Anterior cingulate cortex (tissue), 58 donors: ENCODE data around the gene CTF1.
A peak's percentile ranks its signal among the peaks of the same experiment; 100 is the strongest.

Experiments
- DNase-seq, 58 donors: peaks; one replicate each; lab custom pipeline; 2025; lab: John Stamatoyannopoulos, UW

The CTF1 gene

DNA sequence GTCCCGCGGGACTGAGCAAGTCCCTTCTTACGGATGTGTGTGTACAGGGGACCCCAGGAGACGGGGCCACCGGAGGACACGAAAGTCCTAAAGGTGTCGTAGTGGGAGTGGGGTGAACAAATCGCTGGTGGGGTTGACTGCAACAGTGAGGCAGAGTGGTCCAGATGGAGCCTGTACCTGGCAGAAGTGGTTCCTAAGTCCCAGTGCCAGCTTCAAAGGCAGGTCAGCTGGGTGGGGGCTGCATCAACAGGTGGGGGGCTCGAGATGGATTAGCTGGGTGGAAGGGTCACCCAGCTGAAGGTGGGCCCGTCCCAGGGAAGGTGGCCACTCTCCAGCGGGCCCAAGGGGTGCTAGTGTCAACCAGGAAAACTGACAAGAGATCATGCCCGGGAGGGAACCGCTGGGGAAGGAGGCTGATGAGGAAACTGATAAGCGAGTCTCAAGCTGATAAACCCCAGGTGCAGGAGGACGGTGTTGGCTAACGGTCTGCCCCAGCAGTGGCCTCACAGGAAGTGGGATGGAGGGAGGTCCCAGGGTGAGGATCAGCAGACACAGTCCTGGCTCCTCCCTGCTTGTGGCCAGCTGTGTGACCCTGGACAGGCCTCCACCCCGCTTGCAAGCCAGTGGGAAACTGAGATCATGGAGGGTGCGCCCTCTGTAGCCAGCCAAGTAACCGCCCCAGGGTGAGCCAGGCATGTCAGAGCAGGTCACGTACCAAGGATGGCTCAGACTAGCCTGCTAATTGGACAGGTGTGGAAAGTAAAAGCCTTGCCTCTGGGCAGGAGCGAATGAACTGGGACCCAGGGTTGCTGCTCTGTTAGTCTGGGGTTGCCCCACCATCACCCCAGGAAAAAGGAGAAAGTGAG lies 53.5 kb downstream of the CTF1 start:
- DNase-seq: peak in 13 of 58 donors; percentile 5 to 31 (median 15)

DNA sequence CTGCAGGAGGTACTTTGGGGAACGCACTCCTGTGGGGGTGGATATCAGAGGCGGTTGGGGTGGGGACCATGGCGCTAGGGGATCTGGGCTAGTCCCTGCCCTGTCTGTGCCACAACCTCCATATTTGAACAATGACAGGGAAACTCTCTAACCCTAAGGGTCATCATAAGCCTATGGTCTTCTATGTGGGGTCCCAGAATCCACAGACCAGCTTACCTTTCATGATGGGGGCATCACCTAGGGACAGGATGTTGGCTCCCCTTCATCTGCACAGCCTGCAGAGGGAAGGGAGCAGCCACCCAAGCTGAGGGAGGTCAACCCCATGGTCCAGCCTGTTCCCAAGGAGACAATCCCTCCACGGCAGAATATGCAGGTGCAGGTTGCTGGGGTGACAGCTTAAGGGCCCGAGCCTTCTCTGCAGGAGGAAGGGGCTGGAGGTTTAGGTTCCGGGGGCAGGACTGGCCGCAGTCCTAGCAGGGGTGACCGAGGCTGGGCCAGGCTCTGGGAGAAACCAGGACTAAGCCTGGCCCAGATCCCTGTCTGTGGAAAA lies 54.2 kb downstream of the CTF1 start:
- DNase-seq: no peak

DNA sequence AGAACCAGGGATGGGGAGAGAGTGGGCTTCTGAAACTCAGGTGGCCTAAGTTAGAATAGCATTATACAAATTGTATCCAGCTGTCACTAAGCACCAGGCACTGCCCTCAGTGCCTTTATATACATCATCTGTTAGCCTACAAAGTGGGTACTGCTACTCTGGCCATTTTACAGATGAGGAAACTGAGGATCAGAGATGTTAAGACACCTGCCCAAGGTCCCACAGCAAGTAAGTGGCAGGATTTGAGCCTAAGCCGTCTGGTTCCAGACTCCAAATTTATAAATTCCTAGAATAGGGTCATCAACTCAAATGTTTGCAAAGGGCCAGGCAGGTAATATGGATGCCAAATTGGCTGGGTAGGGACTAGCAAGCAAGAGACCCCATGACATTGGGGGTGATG lies 54.8 kb downstream of the CTF1 start:
- no peak for DNase-seq

DNA sequence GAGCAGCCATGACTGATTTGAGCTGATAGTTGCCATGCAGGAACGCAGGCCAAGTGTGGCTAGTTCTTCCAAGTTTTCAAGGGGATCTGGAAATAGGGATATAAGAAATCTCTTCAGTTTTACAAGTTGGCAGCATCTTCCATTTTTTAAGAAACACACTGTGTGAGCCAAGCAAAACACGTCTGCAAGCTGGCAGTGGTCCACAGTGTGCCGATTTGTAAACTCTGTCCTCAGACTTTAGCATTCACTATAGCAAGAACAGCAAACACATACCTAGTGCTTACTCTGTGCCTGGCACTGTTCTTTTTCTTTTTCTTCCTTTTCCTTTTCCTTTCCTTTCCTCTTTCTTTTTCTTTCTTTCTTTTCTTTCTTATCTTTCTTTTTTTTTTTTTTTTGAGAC lies 55.3 kb downstream of the CTF1 start:
- DNase-seq: peak in 5 of 58 donors; percentile 14 to 29 (median 17)

DNA sequence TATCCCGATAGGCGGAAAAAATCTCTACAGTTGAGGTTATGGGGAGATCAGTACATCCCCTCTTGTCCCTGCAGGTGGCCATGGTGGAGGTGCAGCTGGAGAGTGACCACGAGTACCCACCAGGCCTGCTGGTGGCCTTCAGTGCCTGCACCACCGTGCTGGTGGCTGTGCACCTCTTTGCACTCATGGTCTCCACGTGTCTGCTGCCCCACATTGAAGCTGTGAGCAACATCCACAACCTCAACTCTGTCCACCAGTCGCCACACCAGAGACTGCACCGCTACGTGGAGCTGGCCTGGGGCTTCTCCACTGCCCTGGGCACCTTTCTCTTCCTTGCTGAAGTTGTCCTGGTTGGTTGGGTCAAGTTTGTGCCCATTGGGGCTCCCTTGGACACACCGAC lies 56.7 kb downstream of the CTF1 start:
- no peak for DNase-seq
